ENCODE data around the gene SERINC2. TPM values are rescaled to one million over a fixed set of nuclear protein-coding genes. Genes with fewer than 3 reads are reported as not detected.

The SERINC2 gene
- total RNA-seq, 1 donor from 2014 or later = 1.6 TPM

- H3K27ac ChIP-seq (replicated peaks) = no peak overlapping the region
- peaks cover 3% of the 10 kb centered on the region for H3K27me3 ChIP-seq (ENCODE audit: low read depth)
- TF ChIP-seq CTCF (IDR thresholded peaks at IDR 0.05; ENCODE audit: borderline replicate concordance) = no peak
- intact Hi-C loops (cut with micrococcal nuclease) = no loop called here
- no peaks in the 10 kb centered on the region for H3K4me1 ChIP-seq
- H3K4me3 ChIP-seq = no peak overlapping the region
- H3K36me3 ChIP-seq = no peaks in the 10 kb centered on the region
- no peak for DNase-seq
- peaks cover 6% of the 10 kb centered on the region for H3K9me3 ChIP-seq (replicated peaks)
Observed at GRCh38 chr1:31482482-31483011, 69.5 kb downstream of the SERINC2 start.

DNA sequence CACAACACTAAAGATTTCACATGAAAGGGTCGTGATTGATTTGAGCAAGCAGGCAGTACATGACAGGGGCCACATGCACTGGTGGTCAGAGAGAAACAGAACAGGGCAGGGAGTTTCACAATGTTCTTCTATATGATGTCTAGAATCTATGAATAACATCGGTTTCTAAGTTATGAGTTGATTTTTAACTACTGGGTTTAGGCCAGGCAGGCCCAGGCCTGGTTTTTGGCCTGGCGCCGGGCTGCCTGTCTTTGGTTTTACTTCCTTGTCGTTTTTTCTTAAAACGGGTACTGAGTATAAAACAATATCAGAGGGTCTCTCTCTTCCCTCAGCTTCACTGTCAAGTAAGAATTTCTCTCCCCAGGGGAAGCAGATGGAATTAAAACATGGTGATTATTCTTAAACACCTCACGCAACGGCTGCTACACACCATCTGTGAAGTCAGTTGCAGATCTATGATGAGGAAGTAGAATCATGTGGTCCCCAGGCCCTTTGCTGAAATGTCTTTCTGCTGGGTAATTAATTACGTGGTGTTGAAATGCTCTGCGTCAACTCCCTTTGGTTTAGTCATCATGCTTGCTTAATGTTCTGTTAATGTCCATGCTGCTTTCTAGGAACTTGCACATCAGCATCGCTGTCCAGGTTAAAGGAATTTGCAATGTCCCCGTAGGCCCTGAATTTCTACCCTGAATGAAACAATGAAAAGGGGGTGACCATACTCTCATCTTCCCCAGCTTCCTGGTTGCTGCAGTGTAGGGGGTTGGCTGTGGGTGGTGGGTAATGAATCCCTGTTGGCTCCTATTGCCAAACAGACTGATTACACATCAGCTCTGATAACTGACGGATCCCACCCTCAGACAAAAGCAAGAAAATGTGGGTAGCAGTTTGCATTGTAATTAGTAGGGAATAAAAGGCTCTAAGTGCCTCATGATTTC is 70.3 kb downstream of the SERINC2 start:
- Histone ChIP-seq H3K27me3 (ENCODE audit: low read depth) (no peaks in the 10 kb centered on the region), H3K36me3 (no peaks in the 10 kb centered on the region), H3K27ac (replicated peaks) (no peak overlapping the region), H3K9me3 (replicated peaks) (peaks cover 6% of the 10 kb centered on the region), H3K4me1 (no peaks in the 10 kb centered on the region), H3K4me3 (no peak overlapping the region)
- intact Hi-C loops (cut with micrococcal nuclease) = no loop called here
- no peak for TF ChIP-seq CTCF (IDR thresholded peaks at IDR 0.05; ENCODE audit: borderline replicate concordance)
- DNase-seq = no peak

Other genes starting within 250 kb of the SERINC2 start
- gene NKAIN1, start 173.3 kb upstream of the SERINC2 start, total RNA-seq = 0.19 TPM
- gene SNRNP40, start 116.4 kb upstream of the SERINC2 start, total RNA-seq = 19.7 TPM
- gene ZCCHC17, start 116.2 kb upstream of the SERINC2 start, total RNA-seq = 12.2 TPM
- gene FABP3, start 40.1 kb upstream of the SERINC2 start, total RNA-seq = 4,737 TPM
- gene TINAGL1, start 163.3 kb downstream of the SERINC2 start, total RNA-seq = 223 TPM
- 0.44 TPM for gene HCRTR1, start 204.5 kb downstream of the SERINC2 start, total RNA-seq
- 36.4 TPM for gene PEF1, start 231.7 kb downstream of the SERINC2 start, total RNA-seq

All from left ventricle myocardium inferior (tissue), 1 donor.